VCaP (cell line): ENCODE results near the gene INSR.

Experiments
- H3K27ac ChIP-seq: fragments of 450-650 bp; 2 replicates; pipeline ENCODE4 v1.5.1; 2017
- TF ChIP-seq, protein P1 (sequence below): fragments of 450-650 bp; conservative IDR thresholded peaks from 2 replicates; pipeline ENCODE4 v1.5.1; 2017; ENCODE audit warnings: mild to moderate bottlenecking, moderate library complexity

Gene INSR

GRCh38 chr19:7109678-7110289, 184.4 kb downstream of the INSR start:
- TF ChIP-seq, protein P1, sequence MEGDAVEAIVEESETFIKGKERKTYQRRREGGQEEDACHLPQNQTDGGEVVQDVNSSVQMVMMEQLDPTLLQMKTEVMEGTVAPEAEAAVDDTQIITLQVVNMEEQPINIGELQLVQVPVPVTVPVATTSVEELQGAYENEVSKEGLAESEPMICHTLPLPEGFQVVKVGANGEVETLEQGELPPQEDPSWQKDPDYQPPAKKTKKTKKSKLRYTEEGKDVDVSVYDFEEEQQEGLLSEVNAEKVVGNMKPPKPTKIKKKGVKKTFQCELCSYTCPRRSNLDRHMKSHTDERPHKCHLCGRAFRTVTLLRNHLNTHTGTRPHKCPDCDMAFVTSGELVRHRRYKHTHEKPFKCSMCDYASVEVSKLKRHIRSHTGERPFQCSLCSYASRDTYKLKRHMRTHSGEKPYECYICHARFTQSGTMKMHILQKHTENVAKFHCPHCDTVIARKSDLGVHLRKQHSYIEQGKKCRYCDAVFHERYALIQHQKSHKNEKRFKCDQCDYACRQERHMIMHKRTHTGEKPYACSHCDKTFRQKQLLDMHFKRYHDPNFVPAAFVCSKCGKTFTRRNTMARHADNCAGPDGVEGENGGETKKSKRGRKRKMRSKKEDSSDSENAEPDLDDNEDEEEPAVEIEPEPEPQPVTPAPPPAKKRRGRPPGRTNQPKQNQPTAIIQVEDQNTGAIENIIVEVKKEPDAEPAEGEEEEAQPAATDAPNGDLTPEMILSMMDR, result no peak
- no peak overlapping the region for H3K27ac ChIP-seq

- no peak overlapping the region for H3K27ac ChIP-seq
- TF ChIP-seq, protein P1, result no peak
Observed at GRCh38 chr19:7106711-7107657, 187.2 kb downstream of the INSR start.

GRCh38 chr19:7104747-7105447, 189.3 kb downstream of the INSR start:
- TF ChIP-seq, protein P1, result no peak
- no peak overlapping the region for H3K27ac ChIP-seq

DNA sequence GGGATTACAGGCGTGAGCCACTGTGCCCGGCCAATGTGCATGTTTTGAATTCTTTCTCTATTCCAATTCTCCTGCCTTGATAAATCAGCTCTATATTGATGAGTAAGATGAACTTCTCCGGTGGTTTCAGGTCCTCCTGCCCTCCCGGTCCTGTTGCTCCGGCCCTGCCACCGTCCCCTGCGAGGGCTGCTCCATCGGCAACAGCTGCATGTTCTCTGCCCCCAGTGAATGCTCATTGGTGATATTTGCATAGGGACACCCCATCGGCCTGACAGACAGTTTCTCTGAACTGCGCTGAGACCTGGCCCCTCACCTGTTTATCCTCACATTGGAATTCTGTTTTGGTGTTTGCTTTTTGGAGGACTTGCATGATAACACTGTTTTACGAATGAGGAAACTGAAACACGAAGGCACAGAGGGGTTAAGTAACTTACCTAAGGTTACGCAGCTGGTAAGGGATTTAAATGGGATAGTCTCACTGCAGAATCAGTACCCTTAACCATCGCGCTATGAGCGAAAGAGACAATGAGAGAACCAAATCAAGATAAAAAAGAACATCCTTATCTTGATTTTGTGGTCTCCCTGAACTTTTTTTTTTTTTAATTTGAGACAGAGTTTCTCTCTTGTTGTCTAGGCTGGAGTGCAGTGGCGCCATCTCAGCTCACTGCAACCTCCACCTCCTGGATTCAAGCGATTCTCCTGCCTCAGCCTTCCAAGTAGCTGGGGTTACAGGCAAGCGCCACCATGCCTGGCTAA, 192.5 kb downstream of the INSR start:
- no peak overlapping the region for H3K27ac ChIP-seq
- TF ChIP-seq, protein P1, result no peak

- H3K27ac ChIP-seq, result peak overlapping the region; percentile 84
- TF ChIP-seq, protein P1, result no peak
Observed at GRCh38 chr19:7099597-7099921, 194.7 kb downstream of the INSR start.

DNA sequence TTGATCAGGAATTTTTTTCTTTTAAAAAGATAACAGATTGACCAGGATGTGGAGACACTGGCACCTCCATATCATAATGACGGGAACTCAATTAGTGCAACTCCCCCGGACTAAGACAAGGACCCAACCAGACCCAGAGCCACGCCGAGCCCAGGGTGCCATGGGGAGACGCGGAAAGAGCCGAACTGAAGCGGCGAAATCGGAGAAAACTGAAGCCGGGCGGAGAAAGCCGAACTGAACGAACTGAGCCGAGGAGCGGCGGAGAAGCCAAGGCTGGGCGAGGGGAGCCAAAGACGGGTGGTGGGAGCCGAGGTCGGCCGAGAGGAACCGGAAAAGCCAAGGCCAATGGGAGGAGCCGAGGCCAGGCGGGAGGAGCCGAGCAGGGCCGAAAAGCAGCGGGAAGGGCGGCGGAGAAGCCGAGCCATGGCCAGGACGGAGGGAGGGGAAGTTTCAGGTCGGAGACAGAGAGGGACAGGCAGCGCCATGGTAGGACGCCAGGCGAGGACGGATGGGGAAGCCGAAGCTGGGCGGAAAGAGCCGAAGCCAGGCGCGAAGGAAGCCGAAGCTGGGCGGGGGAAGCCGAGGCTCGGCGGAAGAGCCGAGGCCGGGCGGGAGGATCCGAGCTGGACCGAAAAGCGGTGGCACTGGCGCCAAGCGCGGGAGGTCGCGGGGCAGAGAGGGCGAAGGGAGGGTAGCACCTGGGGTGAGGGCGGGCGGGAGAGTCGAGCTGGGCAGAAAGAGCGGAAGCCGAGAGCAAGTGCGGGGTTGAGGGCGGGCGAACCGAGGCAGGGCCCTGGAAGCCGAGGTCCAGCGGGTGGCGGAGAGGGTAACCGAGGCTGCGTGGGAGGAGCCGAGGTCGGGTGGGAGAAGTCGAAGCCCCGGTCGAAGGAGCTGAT, 195.3 kb downstream of the INSR start:
- TF ChIP-seq, protein P1, result no peak
- peak overlapping the region; percentile 84 for H3K27ac ChIP-seq
